Astrocyte of the spinal cord (primary cell): Measurements from ENCODE around the gene CELSR1.

ENCODE experiments used
- DNase-seq: peaks from one replicate; pipeline ENCODE4 v3.0.0; 2011; ENCODE audit warnings: low read depth, low spot score
- H3K4me3 ChIP-seq: 2 replicates; pipeline ENCODE4 v1.5.1; 2011; ENCODE audit warnings: low read depth, mild to moderate bottlenecking, low read length, moderate library complexity
- CTCF ChIP-seq: IDR thresholded peaks from 2 replicates; pipeline ENCODE4 v1.5.1; 2012; ENCODE audit warnings: low read depth, mild to moderate bottlenecking, low read length, inconsistent platforms
- in situ Hi-C: cut with HindIII; loops from 2 replicates; pipeline ENCODE4 v1.10.0; 2017; ENCODE audit warnings: low sequenced_read_pairs

The CELSR1 gene

GRCh38 chr22:46327691-46328465, 209.5 kb downstream of the CELSR1 start:
- no peak for TF ChIP-seq CTCF
- in situ Hi-C loops, result no loop called here
- H3K4me3 ChIP-seq, result no peak overlapping the region
- DNase-seq, result no peak

GRCh38 chr22:46326066-46326680, 211.2 kb downstream of the CELSR1 start:
- no peak for DNase-seq
- TF ChIP-seq CTCF, result no peak
- no peak overlapping the region for H3K4me3 ChIP-seq
- in situ Hi-C loops, result no loop called here

- in situ Hi-C loops, result no loop called here
- DNase-seq, result no peak
- H3K4me3 ChIP-seq, result no peak overlapping the region
- TF ChIP-seq CTCF, result no peak
These were observed 214.3 kb downstream of the CELSR1 start for GRCh38 chr22:46323162-46323561.

DNA sequence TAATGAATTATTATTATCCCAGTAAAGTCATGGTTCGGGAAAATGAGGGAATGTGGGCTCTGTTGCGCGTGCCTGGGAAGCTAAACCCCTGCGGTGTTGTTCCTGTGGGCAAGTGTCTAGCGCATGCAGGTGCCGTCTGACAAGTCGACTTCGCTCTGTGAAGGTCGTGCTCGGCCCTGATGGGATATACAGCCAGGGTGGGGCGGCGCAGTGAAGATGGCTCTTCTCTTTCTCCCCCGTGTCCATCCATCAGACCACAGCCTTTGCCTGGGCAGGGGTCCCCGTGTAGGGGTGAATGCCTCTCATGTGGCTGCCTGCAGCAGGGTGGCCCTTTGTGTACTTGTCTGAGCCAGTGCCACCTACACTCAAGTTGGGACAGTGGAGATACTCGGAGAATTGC, 214.7 kb downstream of the CELSR1 start:
- no peak for DNase-seq
- no peak overlapping the region for H3K4me3 ChIP-seq
- TF ChIP-seq CTCF, result no peak
- in situ Hi-C loops, result no loop called here

GRCh38 chr22:46320716-46321386, 216.6 kb downstream of the CELSR1 start:
- no peak for DNase-seq
- no peak overlapping the region for H3K4me3 ChIP-seq
- in situ Hi-C loops, result no loop called here
- no peak for TF ChIP-seq CTCF

DNA sequence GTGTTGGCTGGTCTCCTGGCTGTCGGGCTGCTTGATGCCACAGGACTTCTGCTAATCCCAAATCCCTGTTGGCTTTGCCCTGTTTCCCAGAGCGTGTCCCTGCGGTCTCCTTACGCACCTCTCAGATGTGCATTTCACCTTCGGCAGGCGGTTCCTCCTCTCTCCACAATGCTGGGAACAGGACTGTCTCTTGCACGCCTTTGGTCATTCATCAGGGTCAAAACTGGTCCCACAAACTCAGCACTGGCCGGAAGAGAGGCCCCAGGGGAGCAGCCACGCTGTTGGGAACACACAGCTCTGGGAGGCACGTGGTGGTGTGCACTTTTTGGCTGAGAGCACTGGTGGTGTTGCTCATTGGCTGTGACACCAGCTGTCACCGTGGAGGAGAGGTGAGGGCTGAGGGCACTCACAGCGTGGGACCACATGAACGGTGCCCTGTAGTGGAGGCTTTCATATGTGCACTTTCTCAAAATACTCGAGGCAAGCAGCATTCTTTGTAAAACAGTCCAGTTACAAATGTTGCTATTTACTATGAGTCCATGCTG, 217.2 kb downstream of the CELSR1 start:
- no peak overlapping the region for H3K4me3 ChIP-seq
- in situ Hi-C loops, result no loop called here
- no peak for TF ChIP-seq CTCF
- DNase-seq, result no peak
